ENCODE measurements around the gene NCOR2. TPM values are rescaled to one million over a fixed set of nuclear protein-coding genes. Genes with fewer than 3 reads are reported as not detected.

NCOR2 gene
- total and polyA plus RNA-seq, 2 of the 4 experiments (the other 2 are of a cell fraction): 12.9 to 40.8 TPM

DNA sequence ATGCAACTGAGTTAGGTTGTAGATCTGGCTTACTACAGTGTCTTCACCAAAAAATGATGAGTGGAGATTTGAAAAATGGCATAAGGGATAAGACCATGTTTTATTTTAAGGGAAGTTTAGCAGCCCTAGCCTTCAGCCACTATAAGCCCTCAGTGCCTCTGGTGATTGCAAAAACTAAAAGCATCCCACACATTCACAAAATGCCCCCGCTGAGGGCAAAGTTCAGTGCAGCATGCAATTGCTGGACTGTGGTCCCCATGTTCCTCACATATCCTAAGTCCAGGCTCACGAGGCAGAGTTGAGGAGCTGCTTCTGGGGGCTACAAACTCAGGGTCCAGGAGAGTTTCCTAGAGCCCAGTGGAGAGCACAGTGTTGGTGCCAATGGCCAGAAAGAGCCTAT is 29.6 kb upstream of the NCOR2 start:
- H3K23ac ChIP-seq (ENCODE audit: low read depth, low read length): no peak overlapping the region
- H2AK9ac ChIP-seq (replicated peaks; ENCODE audit: low read depth, low read length, poor library complexity): no peak overlapping the region
- WGBS, 2 experiments (ENCODE audit: extremely low coverage in 2 of 2, insufficient read length in 1 of 2): no CpG with 5 or more reads among the region's 2 CpGs
- H3K4me1 ChIP-seq (ENCODE audit: control insufficient read depth, insufficient read depth, low read length): no peaks in the 10 kb centered on the region; the same call in 1 of the 2 replicates
- H2BK15ac ChIP-seq (ENCODE audit: low read depth, low read length): no peak overlapping the region
- no peak overlapping the region for H2BK120ac ChIP-seq (ENCODE audit: low read depth, low read length)
- H3K4me3 ChIP-seq (ENCODE audit: insufficient read depth, low read depth, low read length): no peak overlapping the region
- no peak for ATAC-seq (ENCODE audit: low read depth)
- no peak overlapping the region for H2AK5ac ChIP-seq (ENCODE audit: low read depth, low read length)
- no peak overlapping the region for H3K14ac ChIP-seq (replicated peaks; ENCODE audit: low read depth, low read length)
- H2BK20ac ChIP-seq (ENCODE audit: low read depth, low read length): no peak overlapping the region
- dilution Hi-C loops (cut with HindIII; ENCODE audit: low sequenced_read_pairs, unreplicated experiment) (no loop called here), in situ Hi-C loops (cut with MboI; ENCODE audit: low sequenced_read_pairs) (no loop called here), intact Hi-C loops (cut with micrococcal nuclease) (no loop called here)
- TF ChIP-seq, protein P1, sequence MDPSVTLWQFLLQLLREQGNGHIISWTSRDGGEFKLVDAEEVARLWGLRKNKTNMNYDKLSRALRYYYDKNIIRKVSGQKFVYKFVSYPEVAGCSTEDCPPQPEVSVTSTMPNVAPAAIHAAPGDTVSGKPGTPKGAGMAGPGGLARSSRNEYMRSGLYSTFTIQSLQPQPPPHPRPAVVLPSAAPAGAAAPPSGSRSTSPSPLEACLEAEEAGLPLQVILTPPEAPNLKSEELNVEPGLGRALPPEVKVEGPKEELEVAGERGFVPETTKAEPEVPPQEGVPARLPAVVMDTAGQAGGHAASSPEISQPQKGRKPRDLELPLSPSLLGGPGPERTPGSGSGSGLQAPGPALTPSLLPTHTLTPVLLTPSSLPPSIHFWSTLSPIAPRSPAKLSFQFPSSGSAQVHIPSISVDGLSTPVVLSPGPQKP (IDR thresholded peaks at IDR 0.05; ENCODE audit: borderline replicate concordance, low read depth, low read length): no peak
- TF ChIP-seq, protein P2, sequence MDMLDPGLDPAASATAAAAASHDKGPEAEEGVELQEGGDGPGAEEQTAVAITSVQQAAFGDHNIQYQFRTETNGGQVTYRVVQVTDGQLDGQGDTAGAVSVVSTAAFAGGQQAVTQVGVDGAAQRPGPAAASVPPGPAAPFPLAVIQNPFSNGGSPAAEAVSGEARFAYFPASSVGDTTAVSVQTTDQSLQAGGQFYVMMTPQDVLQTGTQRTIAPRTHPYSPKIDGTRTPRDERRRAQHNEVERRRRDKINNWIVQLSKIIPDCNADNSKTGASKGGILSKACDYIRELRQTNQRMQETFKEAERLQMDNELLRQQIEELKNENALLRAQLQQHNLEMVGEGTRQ (IDR thresholded peaks at IDR 0.05; ENCODE audit: low read depth, low read length): no peak
- TF ChIP-seq FOS (IDR thresholded peaks at IDR 0.05; ENCODE audit: low read depth, low read length) (no peak), RAD21 (IDR thresholded peaks at IDR 0.05; ENCODE audit: low read length) (no peak), RFX5 (IDR thresholded peaks at IDR 0.05; ENCODE audit: low read depth, low read length) (no peak), CHD1 (IDR thresholded peaks at IDR 0.05; ENCODE audit: low read depth, low read length) (no peak), MAFK (IDR thresholded peaks at IDR 0.05; ENCODE audit: low read depth, low read length) (no peak), CEBPB (IDR thresholded peaks at IDR 0.05; ENCODE audit: low read depth, low read length) (no peak), POLR2A (IDR thresholded peaks at IDR 0.05; ENCODE audit: low read depth, low read length) (no peak), MXI1 (IDR thresholded peaks at IDR 0.05; ENCODE audit: borderline replicate concordance, low read depth, low read length) (no peak), SMC3 (IDR thresholded peaks at IDR 0.05; ENCODE audit: low read depth, low read length) (no peak), RCOR1 (IDR thresholded peaks at IDR 0.05; ENCODE audit: insufficient replicate concordance, low read length) (no peak), BHLHE40 (IDR thresholded peaks at IDR 0.05; ENCODE audit: low read depth, low read length) (no peak), NFE2L2 (IDR thresholded peaks at IDR 0.05; ENCODE audit: low read depth, low read length) (no peak)
- TF ChIP-seq, protein P3, sequence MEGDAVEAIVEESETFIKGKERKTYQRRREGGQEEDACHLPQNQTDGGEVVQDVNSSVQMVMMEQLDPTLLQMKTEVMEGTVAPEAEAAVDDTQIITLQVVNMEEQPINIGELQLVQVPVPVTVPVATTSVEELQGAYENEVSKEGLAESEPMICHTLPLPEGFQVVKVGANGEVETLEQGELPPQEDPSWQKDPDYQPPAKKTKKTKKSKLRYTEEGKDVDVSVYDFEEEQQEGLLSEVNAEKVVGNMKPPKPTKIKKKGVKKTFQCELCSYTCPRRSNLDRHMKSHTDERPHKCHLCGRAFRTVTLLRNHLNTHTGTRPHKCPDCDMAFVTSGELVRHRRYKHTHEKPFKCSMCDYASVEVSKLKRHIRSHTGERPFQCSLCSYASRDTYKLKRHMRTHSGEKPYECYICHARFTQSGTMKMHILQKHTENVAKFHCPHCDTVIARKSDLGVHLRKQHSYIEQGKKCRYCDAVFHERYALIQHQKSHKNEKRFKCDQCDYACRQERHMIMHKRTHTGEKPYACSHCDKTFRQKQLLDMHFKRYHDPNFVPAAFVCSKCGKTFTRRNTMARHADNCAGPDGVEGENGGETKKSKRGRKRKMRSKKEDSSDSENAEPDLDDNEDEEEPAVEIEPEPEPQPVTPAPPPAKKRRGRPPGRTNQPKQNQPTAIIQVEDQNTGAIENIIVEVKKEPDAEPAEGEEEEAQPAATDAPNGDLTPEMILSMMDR (conservative IDR thresholded peaks at IDR 0.05; ENCODE audit: low read depth, low read length): no peak
- H3K4ac ChIP-seq (ENCODE audit: low read depth, low read length): no peak overlapping the region
- no peak overlapping the region for H2AFZ ChIP-seq (replicated peaks; ENCODE audit: low read length, poor library complexity)
- H4K5ac ChIP-seq (ENCODE audit: low read depth, low read length): no peak overlapping the region
- no peaks in the 10 kb centered on the region; the same call in 1 of the 2 replicates for H4K20me1 ChIP-seq (ENCODE audit: insufficient read depth, low read length)
- H2BK5ac ChIP-seq (ENCODE audit: low read depth, low read length, poor library complexity, severe bottlenecking): no peak overlapping the region
- no TSS peak for BruUV-seq (replicated peaks)
- peaks cover 2% of the 10 kb centered on the region; the same call in 1 of the 2 replicates for H3K27me3 ChIP-seq (ENCODE audit: control insufficient read depth, insufficient read depth, low read length)
- H3K9me3 ChIP-seq (ENCODE audit: control insufficient read depth, insufficient read depth, low read length): peaks cover 4% of the 10 kb centered on the region
- no peak overlapping the region for H3K18ac ChIP-seq (ENCODE audit: low read depth, low read length)
- H3K4me2 ChIP-seq (ENCODE audit: low read depth, low read length): no peak overlapping the region
- H3K27ac ChIP-seq (ENCODE audit: insufficient read depth, low read length): no peak overlapping the region
- no peak overlapping the region for H3K56ac ChIP-seq (ENCODE audit: extremely low read depth, insufficient read depth, low read length)
- H4K8ac ChIP-seq (ENCODE audit: low read depth in 2 of 2, low read length in 2 of 2): no peak overlapping the region
- no peaks in the 10 kb centered on the region; the same call in 1 of the 2 replicates for H3K9me1 ChIP-seq (ENCODE audit: insufficient read depth, low read length)
- POLR2A ChIA-PET (ENCODE audit: unreplicated experiment): no interaction called here
- H3K36me3 ChIP-seq (ENCODE audit: control insufficient read depth, insufficient read depth, low read length): no peaks in the 10 kb centered on the region
- no peaks in the 10 kb centered on the region for H3K79me1 ChIP-seq (ENCODE audit: low read depth in 1 of 2, low read length in 2 of 2)
- H3K9ac ChIP-seq (ENCODE audit: low read depth, low read length): no peak overlapping the region
- DNase-seq: no peak
- H4K91ac ChIP-seq (ENCODE audit: insufficient read depth, low read depth, low read length): no peak overlapping the region
- CTCF ChIA-PET: interaction anchor here (0.6 kb wide), 1 partner anchor 160 kb away, joined by 3 read pairs; no protein-coding TSS in a partner anchor

Measured in IMR-90 (cell line).